ENCODE measurements around the gene WDR41. TPM values are rescaled to one million over a fixed set of nuclear protein-coding genes. Genes with fewer than 3 reads are reported as not detected.
"Not testable (repeated sequence)": the region's sequence is repeated elsewhere in the genome, so short reads cannot be mapped to it uniquely, and the experiment has no call there.

Gene WDR41
- total and polyA plus RNA-seq, 7 donors = 14.3 to 65.6 (median 36.8) TPM

- intact Hi-C loops (cut with DNase I) = loop anchor here (5.0 kb wide), 3 partner anchors 282 to 463 kb away; partner anchors contain the start of genes AGGF1 and TBCA
Measured at GRCh38 chr5:77494935-77495334, 2.8 kb upstream of the WDR41 start.

GRCh38 chr5:77492653-77493000 is 511 bp upstream of the WDR41 start:
- peak overlapping the region; percentile 67 to 82 (median 76) for H3K4me3 ChIP-seq
- intact Hi-C loops (cut with DNase I) = loop anchor here (1.0 to 5.0 kb wide), 5 partner anchors 281 to 460 kb away; partner anchors contain the start of genes AGGF1 and TBCA
- H3K9me3 ChIP-seq = no peaks in the 10 kb centered on the region
- H3K36me3 ChIP-seq = peaks cover 0 to 7% (median 0%) of the 10 kb centered on the region in 4 donors
- no peak for TF ChIP-seq CTCF (IDR thresholded peaks at IDR 0.05)
- no peak for TF ChIP-seq EP300 (IDR thresholded peaks at IDR 0.05)
- no peak for TF ChIP-seq POLR2AphosphoS5 (IDR thresholded peaks at IDR 0.05)
- no peak for TF ChIP-seq POLR2A (IDR thresholded peaks at IDR 0.05)
- no peaks in the 10 kb centered on the region for H3K27me3 ChIP-seq
- no peak for DNase-seq
- 24 to 43% methylated on average over 4 of the region's 4 CpGs for WGBS, 2 donors
- H3K4me1 ChIP-seq = peaks cover 0 to 13% (median 7%) of the 10 kb centered on the region in 4 donors
- H3K27ac ChIP-seq = peak overlapping the region; percentile 85 to 97 (median 94)

More at GRCh38 chr5:77494935-77495334, 2.8 kb upstream of the WDR41 start:
- no peak for DNase-seq
- no peaks in the 10 kb centered on the region for H3K9me3 ChIP-seq
- TF ChIP-seq EP300 (IDR thresholded peaks at IDR 0.05) = no peak
- no peak for TF ChIP-seq POLR2A (IDR thresholded peaks at IDR 0.05)
- H3K36me3 ChIP-seq = no peaks in the 10 kb centered on the region
- H3K27me3 ChIP-seq = no peaks in the 10 kb centered on the region
- WGBS, 2 donors = 89 to 92% methylated on average over 3 of the region's 3 CpGs
- H3K27ac ChIP-seq = no peak overlapping the region
- no peak overlapping the region for H3K4me3 ChIP-seq
- H3K4me1 ChIP-seq = peaks cover 0 to 13% (median 6%) of the 10 kb centered on the region in 4 donors

- DNase-seq, H3K9me3 ChIP-seq, H3K27me3 ChIP-seq: not testable (repeated sequence)
- WGBS, 2 donors = 21 to 24% methylated on average over 11 of the region's 11 CpGs
- Histone ChIP-seq H3K27ac (peak overlapping the region; percentile 85 to 97 (median 94)), H3K36me3 (peaks cover 0 to 19% (median 0%) of the 10 kb centered on the region in 4 donors), H3K4me3 (peak overlapping the region; percentile 67 to 82 (median 76)), H3K4me1 (peaks cover 0 to 13% (median 7%) of the 10 kb centered on the region in 4 donors)
- intact Hi-C loops (cut with DNase I) = loop anchor here (5.0 kb wide), 3 partner anchors 286 to 459 kb away; partner anchors contain the start of genes AGGF1 and TBCA
Measured at GRCh38 chr5:77490741-77491344, 1.3 kb downstream of the WDR41 start.

- H3K9me3 ChIP-seq = no peaks in the 10 kb centered on the region
- H3K27ac ChIP-seq = no peak overlapping the region
- TF ChIP-seq CTCF (IDR thresholded peaks at IDR 0.05) = no peak
- intact Hi-C loops (cut with DNase I) = no loop called here
- no peak overlapping the region for H3K4me3 ChIP-seq
- no peak for DNase-seq
- peaks cover 0 to 45% (median 7%) of the 10 kb centered on the region in 4 donors for H3K36me3 ChIP-seq
- no peaks in the 10 kb centered on the region for H3K27me3 ChIP-seq
- H3K4me1 ChIP-seq = peaks cover 0 to 10% (median 5%) of the 10 kb centered on the region in 4 donors
- WGBS, 2 donors = 90 to 91% methylated on average over 4 of the region's 4 CpGs
Measured at GRCh38 chr5:77486344-77486962, 5.7 kb downstream of the WDR41 start.

GRCh38 chr5:77483682-77484081 is 8.4 kb downstream of the WDR41 start:
- WGBS, 2 donors = 89 to 94% methylated on average over 2 of the region's 2 CpGs
- no peak overlapping the region for H3K27ac ChIP-seq
- DNase-seq = no peak
- intact Hi-C loops (cut with DNase I) = no loop called here
- no peak for TF ChIP-seq EP300 (IDR thresholded peaks at IDR 0.05)
- TF ChIP-seq CTCF (IDR thresholded peaks at IDR 0.05) = no peak
- TF ChIP-seq POLR2A (IDR thresholded peaks at IDR 0.05) = no peak
- no peak for TF ChIP-seq POLR2AphosphoS5 (IDR thresholded peaks at IDR 0.05)
- no peak overlapping the region for H3K4me3 ChIP-seq
- H3K27me3 ChIP-seq = no peaks in the 10 kb centered on the region
- H3K4me1 ChIP-seq = no peaks in the 10 kb centered on the region
- H3K36me3 ChIP-seq = peaks cover 0 to 53% (median 7%) of the 10 kb centered on the region in 4 donors
- no peaks in the 10 kb centered on the region for H3K9me3 ChIP-seq

GRCh38 chr5:77475041-77475440 is 17.1 kb downstream of the WDR41 start:
- H3K36me3 ChIP-seq; H3K27me3 ChIP-seq; intact Hi-C loops (cut with DNase I); H3K4me1 ChIP-seq; DNase-seq; H3K9me3 ChIP-seq; H3K4me3 ChIP-seq; H3K27ac ChIP-seq: not testable (repeated sequence)
- WGBS, 2 donors = 94 to 98% methylated on average over 11 of the region's 11 CpGs

- intact Hi-C loops (cut with DNase I); H3K9me3 ChIP-seq; H3K36me3 ChIP-seq; DNase-seq; H3K27ac ChIP-seq; H3K4me3 ChIP-seq; H3K27me3 ChIP-seq; H3K4me1 ChIP-seq: not testable (repeated sequence)
- WGBS, 2 donors = 93 to 94% methylated on average over 3 of the region's 3 CpGs
Measured at GRCh38 chr5:77468875-77469274, 23.2 kb downstream of the WDR41 start.
